ENCODE results near the gene MOB2.

GRCh38 chr11:1506981-1507380, 20.4 kb upstream of the MOB2 start:
- TF ChIP-seq POLR2A (IDR thresholded peaks at IDR 0.05): no peak
- TF ChIP-seq CTCF (IDR thresholded peaks at IDR 0.05): no peak

All from Peyer's patch (tissue), 4 donors.